OCI-LY3 (cell line): Measurements from ENCODE around the gene ALOX12B.

Source experiments
- H2AFZ ChIP-seq: fragments of 200-600, 300-600 bp; shearing (Covaris generic); 2 replicates; pipeline ENCODE4 v1.6.0; 2014; ENCODE audit warnings: antibody characterized with exemption, low read depth, low read length
- H3K27ac ChIP-seq: fragments of 200-600, 300-600 bp; sonication (generic); 2 replicates; pipeline ENCODE4 v1.5.1; 2014; ENCODE audit warnings: mild to moderate bottlenecking, low read length, moderate library complexity, mixed read lengths
- H3K27me3 ChIP-seq: fragments of 200-600, 300-600 bp; sonication (generic); 2 replicates; pipeline ENCODE4 v1.6.1; 2014; ENCODE audit warnings: low read depth, low read length, mixed read lengths
- H3K36me3 ChIP-seq: fragments of 200-600, 300-600 bp; sonication (generic); replicated peaks from 2 replicates; pipeline ENCODE3; 2014; ENCODE audit warnings: low read depth, low read length, mixed read lengths
- H3K4me1 ChIP-seq: fragments of 300-600, 200-600 bp; sonication (generic); 2 replicates; pipeline ENCODE4 v1.6.1; 2014; ENCODE audit warnings: low read length, mixed read lengths
- H3K4me2 ChIP-seq: fragments of 200-600, 300-600 bp; sonication (generic); 2 replicates; pipeline ENCODE4 v1.6.1; 2014; ENCODE audit warnings: low read length, mixed read lengths
- H3K4me3 ChIP-seq: fragments of 300-600, 200-600 bp; sonication (generic); 2 replicates; pipeline ENCODE4 v1.5.1; 2014; ENCODE audit warnings: antibody characterized with exemption, mild to moderate bottlenecking, low read length, moderate library complexity
- H3K79me2 ChIP-seq: fragments of 300-600, 200-600 bp; shearing (Covaris generic); 2 replicates; pipeline ENCODE4 v1.6.1; 2014; ENCODE audit warnings: mild to moderate bottlenecking, low read length, mixed read lengths
- H3K9ac ChIP-seq: fragments of 300-600, 200-600 bp; shearing (Covaris generic); 2 replicates; pipeline ENCODE4 v1.6.0; 2014; ENCODE audit warnings: mild to moderate bottlenecking, low read length, moderate library complexity
- H3K9me3 ChIP-seq: fragments of 200-600, 300-600 bp; shearing (Covaris generic); 2 replicates; pipeline ENCODE4 v1.6.1; 2014; ENCODE audit warnings: low read length, mixed read lengths; ENCODE audit not compliant: insufficient read depth
- H4K20me1 ChIP-seq: fragments of 200-600, 300-600 bp; sonication (generic); 2 replicates; pipeline ENCODE4 v1.6.1; 2016; ENCODE audit warnings: low read length, mixed read lengths; ENCODE audit not compliant: insufficient read depth
- CTCF ChIP-seq: fragments of 200-600, 300-600 bp; sonication (generic); IDR thresholded peaks from 2 replicates; pipeline ENCODE4 v1.5.1; 2014; ENCODE audit warnings: antibody characterized with exemption, low read length, low read depth
- EZH2phosphoT487 ChIP-seq: fragments of 200-600 bp; shearing (Covaris generic); IDR thresholded peaks from 2 replicates; pipeline ENCODE4 v1.6.1; 2018; ENCODE audit warnings: antibody characterized with exemption, mixed run types, low read depth

Gene ALOX12B

GRCh38 chr17:8041249-8041928 is 46.1 kb downstream of the ALOX12B start:
- TF ChIP-seq CTCF = peak; percentile 66
- no peak for TF ChIP-seq EZH2phosphoT487
- H3K36me3 ChIP-seq = no peaks in the 10 kb centered on the region
- H3K27ac ChIP-seq = no peak overlapping the region
- H3K9me3 ChIP-seq = no peaks in the 10 kb centered on the region
- no peaks in the 10 kb centered on the region for H3K27me3 ChIP-seq
- peak overlapping the region; percentile 29; the same call in 1 of the 2 replicates for H3K4me2 ChIP-seq
- H3K9ac ChIP-seq = no peak overlapping the region
- H3K4me3 ChIP-seq = no peak overlapping the region
- H2AFZ ChIP-seq = no peak overlapping the region
- H4K20me1 ChIP-seq = no peaks in the 10 kb centered on the region
- H3K4me1 ChIP-seq = no peaks in the 10 kb centered on the region
- H3K79me2 ChIP-seq = no peaks in the 10 kb centered on the region

- Histone ChIP-seq H4K20me1 (no peaks in the 10 kb centered on the region), H3K4me1 (no peaks in the 10 kb centered on the region), H3K9ac (no peak overlapping the region), H3K79me2 (no peaks in the 10 kb centered on the region), H2AFZ (no peak overlapping the region), H3K27ac (no peak overlapping the region), H3K27me3 (no peaks in the 10 kb centered on the region), H3K4me2 (no peak overlapping the region), H3K9me3 (no peaks in the 10 kb centered on the region), H3K4me3 (no peak overlapping the region), H3K36me3 (no peaks in the 10 kb centered on the region)
- TF ChIP-seq CTCF (no peak), EZH2phosphoT487 (no peak)
These were observed 47.8 kb downstream of the ALOX12B start for GRCh38 chr17:8039611-8040168.

- H3K4me1 ChIP-seq = no peaks in the 10 kb centered on the region
- no peak within 1 kb of the TSS for H3K9ac ChIP-seq
- H4K20me1 ChIP-seq = no peaks in the 10 kb centered on the region
- H3K27ac ChIP-seq = no peak within 1 kb of the TSS
- no peaks in the 10 kb centered on the region for H3K36me3 ChIP-seq
- H3K4me2 ChIP-seq = no peak within 1 kb of the TSS
- no peak within 1 kb of the TSS for H3K4me3 ChIP-seq
- no peaks in the 10 kb centered on the region for H3K27me3 ChIP-seq
- no peaks in the 10 kb centered on the region for H3K79me2 ChIP-seq
- TF ChIP-seq CTCF (no peak), EZH2phosphoT487 (no peak)
- H3K9me3 ChIP-seq = no peaks in the 10 kb centered on the region
- no peak within 1 kb of the TSS for H2AFZ ChIP-seq
These were observed 48.4 kb downstream of the ALOX12B start, which contains the start of gene ALOX15B for GRCh38 chr17:8038954-8039610. TSS of gene ALOX15B (plus strand) at chr17:8039059. CDS start at chr17:8039156, 97 bp downstream.

- Histone ChIP-seq H3K9ac (no peak overlapping the region), H3K27ac (no peak overlapping the region), H3K9me3 (no peaks in the 10 kb centered on the region), H3K36me3 (no peaks in the 10 kb centered on the region), H4K20me1 (no peaks in the 10 kb centered on the region), H3K79me2 (no peaks in the 10 kb centered on the region), H3K4me1 (no peaks in the 10 kb centered on the region), H3K27me3 (peaks cover 5% of the 10 kb centered on the region; the same call in 1 of the 2 replicates), H2AFZ (no peak overlapping the region), H3K4me3 (no peak overlapping the region), H3K4me2 (no peak overlapping the region)
- TF ChIP-seq CTCF = no peak
- no peak for TF ChIP-seq EZH2phosphoT487
These were observed 55.1 kb downstream of the ALOX12B start for GRCh38 chr17:8032442-8032841.
